NT2/D1 (cell line): ENCODE measurements around the gene OTUD4.

Experiments
- YY1 ChIP-seq: IDR thresholded peaks from 2 replicates; pipeline ENCODE4 v1.6.1; 2011; ENCODE audit not compliant: insufficient read length, insufficient read depth
- ZNF274 ChIP-seq: IDR thresholded peaks from 2 replicates; pipeline ENCODE4 v1.6.1; 2011; ENCODE audit warnings: mild to moderate bottlenecking, low read depth, low read length

DNA sequence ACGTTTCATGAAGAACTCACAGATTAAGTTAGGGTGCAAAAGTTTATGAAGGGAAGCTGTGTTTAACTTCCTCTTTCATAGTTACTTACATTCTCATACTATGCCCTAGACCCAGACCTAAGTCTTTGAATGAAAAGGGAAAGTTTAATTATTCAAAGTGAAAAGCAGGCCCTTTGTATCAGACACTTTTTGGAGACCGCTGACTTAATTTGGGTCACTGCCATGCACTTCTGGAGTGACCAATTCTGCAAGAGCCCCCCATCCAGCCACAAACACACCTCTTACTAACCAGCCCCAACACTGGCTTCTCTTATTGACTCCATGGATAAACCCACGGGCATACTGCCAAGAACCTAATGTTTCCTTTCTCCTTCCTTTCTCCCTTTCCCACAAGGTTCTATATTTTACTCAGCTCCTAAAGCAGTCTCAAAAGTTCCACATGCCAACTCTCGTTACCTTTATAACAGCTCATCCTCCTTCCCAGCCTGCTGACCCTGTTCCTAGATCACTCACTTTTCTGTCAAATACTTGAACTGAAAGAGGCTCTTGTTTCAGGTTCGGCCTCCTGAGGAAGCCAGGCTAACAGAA, 47.8 kb downstream of the OTUD4 start:
- TF ChIP-seq ZNF274, result no peak
- TF ChIP-seq YY1, result no peak
